DLD1 (cell line): Measurements from ENCODE around the gene RASA3.
"Not testable (repeated sequence)": the region's sequence is repeated elsewhere in the genome, so short reads cannot be mapped to it uniquely, and the experiment has no call there.

Source experiments
- in situ Hi-C: cut with HindIII; loops from 2 replicates; pipeline ENCODE4 v1.10.0; 2017; ENCODE audit warnings: low sequenced_read_pairs

RASA3 gene

GRCh38 chr13:114155926-114156883 lies 23.8 kb upstream of the RASA3 start:
- in situ Hi-C loops, result no loop called here

DNA sequence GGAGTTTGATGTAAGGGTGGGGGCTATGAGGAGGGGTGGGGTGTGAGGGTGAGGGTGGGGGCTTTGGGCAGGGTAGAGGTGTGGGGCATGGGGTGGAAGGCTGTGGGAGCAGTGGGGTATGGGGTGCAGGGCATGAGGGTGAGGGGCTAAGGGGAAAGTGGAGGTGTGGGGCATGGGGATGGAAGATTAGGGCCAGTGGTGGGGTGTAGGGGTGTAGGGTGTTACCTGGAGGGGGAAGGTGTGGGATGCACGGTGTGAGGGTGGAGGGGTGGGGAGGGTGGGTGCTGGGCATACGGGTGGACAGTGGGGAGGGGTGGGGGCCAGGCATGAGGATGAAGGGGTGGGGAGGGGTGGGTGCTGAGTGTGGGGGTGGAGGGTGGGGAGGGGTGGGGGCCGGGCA lies 22.9 kb upstream of the RASA3 start:
- in situ Hi-C loops, result no loop called here

DNA sequence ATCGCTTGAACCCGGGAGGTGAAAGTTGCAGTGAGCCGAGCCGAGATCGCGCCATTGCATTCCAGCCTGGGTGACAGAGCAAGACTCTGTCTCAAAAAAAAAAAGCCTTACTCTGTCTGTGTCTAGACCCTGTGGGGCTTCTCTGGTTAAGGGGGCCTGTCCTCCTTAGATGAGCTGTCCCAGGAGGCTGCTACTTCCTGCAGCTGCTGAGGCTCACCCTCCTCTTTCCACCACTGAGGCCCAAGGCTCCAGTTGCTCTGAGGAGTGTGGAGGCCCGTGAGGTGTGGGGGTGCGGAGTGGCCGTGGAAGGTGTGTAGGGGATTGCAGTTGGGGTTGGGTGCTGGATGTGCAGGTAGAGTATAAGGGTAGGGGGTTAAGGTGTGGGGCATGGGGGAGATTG lies 22.1 kb upstream of the RASA3 start:
- in situ Hi-C loops, result no loop called here

GRCh38 chr13:114153485-114154080 lies 21.2 kb upstream of the RASA3 start:
- in situ Hi-C loops, result no loop called here

GRCh38 chr13:114152831-114153371 lies 20.5 kb upstream of the RASA3 start:
- in situ Hi-C loops, result no loop called here

DNA sequence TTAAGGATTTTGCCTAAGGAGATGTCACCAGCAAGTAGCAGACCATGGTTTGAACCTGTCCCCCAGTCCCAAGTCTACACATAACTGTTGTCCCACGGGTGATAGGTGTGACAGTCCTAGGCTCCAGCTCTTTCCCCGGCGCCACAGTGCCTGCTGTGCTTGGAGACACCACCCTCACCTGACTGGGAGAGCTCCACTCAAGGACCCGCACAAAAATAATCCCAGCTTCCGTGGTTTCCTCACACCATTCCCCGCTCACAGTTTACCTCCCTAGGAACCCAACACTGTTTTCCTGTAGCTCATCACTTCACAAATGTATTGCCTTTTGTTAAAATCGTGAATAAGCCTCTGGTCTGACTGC lies 19.8 kb upstream of the RASA3 start:
- in situ Hi-C loops, result no loop called here

DNA sequence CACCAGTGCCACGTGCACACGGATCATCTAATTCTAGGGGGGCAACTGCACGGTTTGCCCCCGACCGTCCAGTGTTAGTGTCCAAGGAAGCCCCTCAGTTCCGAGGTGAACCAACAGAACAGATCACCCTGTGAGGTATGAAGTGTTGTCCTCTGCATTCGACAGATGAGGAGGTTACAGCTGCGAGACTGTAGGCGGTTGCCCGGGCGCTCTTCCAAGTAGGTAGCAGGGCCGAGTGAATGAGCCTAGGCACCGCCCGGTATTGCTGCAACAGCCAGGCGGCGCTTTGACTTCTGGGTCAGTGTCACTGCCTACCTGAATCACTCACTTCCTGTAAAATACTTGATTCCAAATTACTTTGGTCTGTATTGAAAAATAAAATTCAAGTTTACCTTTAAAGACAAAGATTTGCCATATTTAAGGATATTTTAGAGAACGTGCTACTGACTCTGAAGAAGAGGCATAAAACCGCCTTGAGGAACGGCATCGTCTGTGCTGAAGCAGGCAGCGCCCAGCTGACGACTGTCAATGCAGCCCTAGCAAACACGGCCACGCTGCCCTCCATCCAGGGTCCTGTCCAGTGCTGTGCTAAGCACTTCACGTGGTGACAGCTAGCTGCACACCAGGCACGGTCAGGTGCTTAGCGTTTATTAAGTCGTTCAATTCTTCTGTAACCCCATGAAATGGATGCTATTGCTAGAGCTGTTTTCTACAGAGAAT lies 19.3 kb upstream of the RASA3 start:
- in situ Hi-C loops, result no loop called here

DNA sequence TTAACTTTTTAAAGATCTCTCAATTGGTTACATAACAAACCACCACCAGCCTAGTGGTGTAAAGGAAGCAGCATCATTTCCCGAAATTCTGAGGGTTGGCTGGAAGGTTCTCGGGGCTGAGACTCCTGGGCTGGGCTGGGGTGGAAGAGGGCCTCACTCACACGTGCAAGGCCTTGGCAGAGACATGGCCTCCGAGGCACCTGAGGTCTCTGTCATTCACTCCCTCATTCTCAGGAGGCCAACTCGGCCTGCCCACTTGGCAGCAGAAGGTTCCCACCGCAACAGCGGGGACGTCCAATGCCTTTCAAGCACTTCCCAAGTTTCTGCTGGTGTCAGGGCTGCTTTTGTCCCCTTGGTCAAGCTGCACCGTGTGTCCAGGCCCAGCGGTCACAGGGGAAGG lies 18.6 kb upstream of the RASA3 start:
- in situ Hi-C loops, result no loop called here

GRCh38 chr13:114149774-114150740 lies 17.6 kb upstream of the RASA3 start:
- in situ Hi-C loops, result no loop called here

DNA sequence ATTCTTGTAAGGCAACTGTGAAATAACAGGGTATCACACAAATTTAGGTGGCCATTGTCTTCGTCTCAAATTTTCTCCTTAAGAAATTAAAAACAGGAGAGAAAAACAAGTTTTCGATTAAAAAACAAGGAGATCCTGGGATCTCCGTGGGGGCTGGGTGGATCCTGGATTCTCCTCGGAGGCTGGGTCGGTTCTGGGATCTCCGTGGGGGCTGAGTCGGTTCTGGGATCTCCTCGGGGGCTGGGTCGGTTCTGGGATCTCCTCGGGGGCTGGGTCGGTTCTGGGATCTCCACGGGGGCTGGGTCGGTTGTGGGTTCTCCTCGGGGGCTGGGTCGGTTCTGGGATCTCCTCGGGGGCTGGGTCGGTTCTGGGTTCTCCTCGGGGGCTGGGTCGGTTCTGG lies 16.5 kb upstream of the RASA3 start:
- in situ Hi-C loops, result not testable (repeated sequence)

GRCh38 chr13:114148521-114148855 lies 16.1 kb upstream of the RASA3 start:
- in situ Hi-C loops, result no loop called here

DNA sequence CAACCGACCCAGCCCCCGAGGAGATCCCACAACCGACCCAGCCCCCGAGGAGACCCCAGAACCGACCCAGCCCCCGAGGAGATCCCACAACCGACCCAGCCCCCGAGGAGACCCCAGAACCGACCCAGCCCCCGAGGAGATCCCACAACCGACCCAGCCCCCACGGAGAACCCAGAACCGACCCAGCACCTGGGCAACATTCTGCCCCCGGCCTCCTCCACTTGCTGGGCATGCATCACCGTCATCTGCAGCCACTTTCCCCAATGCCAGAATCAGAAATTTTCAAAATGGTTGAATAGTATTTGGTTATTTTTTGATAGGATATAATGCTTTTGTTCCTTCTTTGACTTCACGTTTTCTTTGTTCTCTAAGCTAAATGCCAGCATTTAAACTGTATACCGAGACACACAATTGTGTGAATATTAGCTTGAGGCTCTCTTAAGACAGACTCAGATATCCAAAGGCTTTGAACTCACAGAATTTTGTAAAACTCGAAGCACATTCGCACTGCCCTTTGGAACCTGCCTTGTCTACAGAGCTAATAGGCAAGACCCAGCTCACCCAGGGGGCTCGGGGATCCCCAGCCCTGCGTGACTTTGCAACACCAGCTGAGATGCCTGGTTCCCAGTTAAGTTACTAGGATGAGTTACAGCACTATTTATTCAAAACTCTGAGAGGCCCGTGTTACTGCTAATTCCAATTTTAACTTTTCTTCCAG lies 15.5 kb upstream of the RASA3 start:
- in situ Hi-C loops, result no loop called here

GRCh38 chr13:114146629-114147028 lies 14.2 kb upstream of the RASA3 start:
- in situ Hi-C loops, result no loop called here

DNA sequence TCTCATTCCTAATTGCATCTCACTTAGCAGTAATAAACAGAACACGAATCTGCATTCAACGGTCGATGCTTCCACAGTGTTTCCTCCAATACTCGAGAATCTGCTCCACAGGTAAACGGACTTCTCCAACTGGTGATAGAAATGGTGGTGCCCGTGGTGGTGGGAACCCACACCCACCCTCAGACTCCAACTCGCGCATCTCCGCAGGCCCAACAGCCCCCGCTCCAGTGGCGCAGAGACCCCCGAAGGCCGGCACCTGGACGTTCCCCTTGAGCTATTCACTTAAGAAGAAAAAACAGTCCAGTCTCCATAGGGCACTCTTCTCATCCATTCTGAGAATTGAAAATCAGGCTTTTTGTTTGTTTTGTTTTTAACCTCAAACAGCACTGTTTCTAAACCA lies 13.8 kb upstream of the RASA3 start:
- in situ Hi-C loops, result no loop called here

- in situ Hi-C loops, result no loop called here
Measured at GRCh38 chr13:114145722-114146121, 13.3 kb upstream of the RASA3 start.

DNA sequence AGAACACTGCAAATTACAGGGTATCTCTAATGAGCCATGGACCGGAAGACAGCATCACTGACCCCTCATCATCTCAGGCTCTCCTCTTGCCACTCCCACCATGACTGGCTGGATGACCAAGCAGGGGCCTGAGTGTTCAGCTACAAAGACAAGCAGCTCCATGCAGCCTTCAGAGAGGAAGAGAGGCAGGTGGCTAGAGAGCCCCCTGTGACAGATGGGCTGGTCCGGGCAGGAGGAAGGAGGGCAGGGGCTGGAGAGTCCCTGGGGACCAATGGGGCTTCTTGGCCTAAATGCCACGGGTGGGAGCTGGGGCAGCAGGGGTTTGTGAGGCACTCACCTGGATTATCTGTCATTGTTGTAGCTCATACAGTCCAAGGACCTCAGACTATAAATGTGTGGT lies 12.8 kb upstream of the RASA3 start:
- in situ Hi-C loops, result no loop called here

- in situ Hi-C loops, result no loop called here
Measured at GRCh38 chr13:114144606-114145244, 12.3 kb upstream of the RASA3 start.

GRCh38 chr13:114143806-114144605 lies 11.6 kb upstream of the RASA3 start:
- in situ Hi-C loops, result no loop called here
